ENCODE data around the gene CNTNAP4. TPM values are rescaled to one million over a fixed set of nuclear protein-coding genes. Genes with fewer than 3 reads are reported as not detected.

CNTNAP4 gene
- total and polyA plus RNA-seq, 7 donors: 0.01 to 0.04 (median 0.03) TPM; not detected in 4

- H3K27ac ChIP-seq: no peak overlapping the region
- H3K36me3 ChIP-seq (ENCODE audit: insufficient read depth in 1 of 2, low read depth in 1 of 2): no peaks in the 10 kb centered on the region
- TF ChIP-seq, protein P1, sequence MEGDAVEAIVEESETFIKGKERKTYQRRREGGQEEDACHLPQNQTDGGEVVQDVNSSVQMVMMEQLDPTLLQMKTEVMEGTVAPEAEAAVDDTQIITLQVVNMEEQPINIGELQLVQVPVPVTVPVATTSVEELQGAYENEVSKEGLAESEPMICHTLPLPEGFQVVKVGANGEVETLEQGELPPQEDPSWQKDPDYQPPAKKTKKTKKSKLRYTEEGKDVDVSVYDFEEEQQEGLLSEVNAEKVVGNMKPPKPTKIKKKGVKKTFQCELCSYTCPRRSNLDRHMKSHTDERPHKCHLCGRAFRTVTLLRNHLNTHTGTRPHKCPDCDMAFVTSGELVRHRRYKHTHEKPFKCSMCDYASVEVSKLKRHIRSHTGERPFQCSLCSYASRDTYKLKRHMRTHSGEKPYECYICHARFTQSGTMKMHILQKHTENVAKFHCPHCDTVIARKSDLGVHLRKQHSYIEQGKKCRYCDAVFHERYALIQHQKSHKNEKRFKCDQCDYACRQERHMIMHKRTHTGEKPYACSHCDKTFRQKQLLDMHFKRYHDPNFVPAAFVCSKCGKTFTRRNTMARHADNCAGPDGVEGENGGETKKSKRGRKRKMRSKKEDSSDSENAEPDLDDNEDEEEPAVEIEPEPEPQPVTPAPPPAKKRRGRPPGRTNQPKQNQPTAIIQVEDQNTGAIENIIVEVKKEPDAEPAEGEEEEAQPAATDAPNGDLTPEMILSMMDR (IDR thresholded peaks at IDR 0.05): no peak
- no peaks in the 10 kb centered on the region for H3K4me1 ChIP-seq
- intact Hi-C loops (cut with DNase I): no loop called here
- WGBS, 3 donors: 32 to 46% (median 34%) methylated on average over 2 of the region's 2 CpGs
- no peaks in the 10 kb centered on the region for H3K27me3 ChIP-seq (ENCODE audit: insufficient read depth in 3 of 3, low read length in 2 of 3)
- H3K4me3 ChIP-seq: no peak overlapping the region
- DNase-seq (no peak), ATAC-seq (no peak)
- H3K9me3 ChIP-seq: no peaks in the 10 kb centered on the region
These were observed 110.8 kb downstream of the CNTNAP4 start for GRCh38 chr16:76387994-76388393.

DNA sequence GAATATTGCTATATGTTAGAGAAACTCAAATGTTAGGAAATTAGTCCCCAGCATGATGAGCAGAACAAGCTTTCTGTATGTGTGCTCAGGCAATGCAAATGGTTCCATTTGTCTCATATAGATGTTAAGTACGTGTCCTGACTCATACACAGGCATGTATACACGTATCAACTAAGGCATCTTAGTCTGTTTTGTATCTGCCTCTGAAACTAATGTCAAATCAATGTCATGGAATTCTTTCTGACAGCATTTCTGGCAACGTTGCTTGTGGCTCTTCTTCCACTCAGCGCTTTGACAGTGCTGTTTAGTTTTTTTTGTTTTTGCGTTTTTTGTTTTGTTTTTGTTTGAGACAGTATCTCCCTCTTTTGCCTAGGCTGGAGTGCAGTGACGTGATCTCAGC is 111.9 kb downstream of the CNTNAP4 start:
- H3K4me3 ChIP-seq: no peak overlapping the region
- no peaks in the 10 kb centered on the region for H3K9me3 ChIP-seq
- ATAC-seq (no peak), DNase-seq (no peak)
- WGBS, 3 donors: 74 to 84% (median 77%) methylated on average over 6 of the region's 6 CpGs
- H3K27ac ChIP-seq: no peak overlapping the region
- TF ChIP-seq, protein P1 (IDR thresholded peaks at IDR 0.05): no peak
- no peaks in the 10 kb centered on the region for H3K27me3 ChIP-seq (ENCODE audit: insufficient read depth in 3 of 3, low read length in 2 of 3)
- intact Hi-C loops (cut with DNase I): no loop called here
- no peaks in the 10 kb centered on the region for H3K36me3 ChIP-seq (ENCODE audit: insufficient read depth in 1 of 2, low read depth in 1 of 2)
- no peaks in the 10 kb centered on the region for H3K4me1 ChIP-seq

GRCh38 chr16:76390476-76390875 is 113.3 kb downstream of the CNTNAP4 start:
- TF ChIP-seq, protein P1 (IDR thresholded peaks at IDR 0.05): no peak
- ATAC-seq (no peak), DNase-seq (no peak)
- intact Hi-C loops (cut with DNase I): no loop called here
- no peak overlapping the region for H3K4me3 ChIP-seq
- H3K36me3 ChIP-seq (ENCODE audit: insufficient read depth in 1 of 2, low read depth in 1 of 2): no peaks in the 10 kb centered on the region
- no peaks in the 10 kb centered on the region for H3K27me3 ChIP-seq (ENCODE audit: insufficient read depth in 3 of 3, low read length in 2 of 3)
- no peaks in the 10 kb centered on the region for H3K9me3 ChIP-seq
- no peak overlapping the region for H3K27ac ChIP-seq
- 62 to 77% (median 75%) methylated on average over 1 of the region's 1 CpG for WGBS, 3 donors
- no peaks in the 10 kb centered on the region for H3K4me1 ChIP-seq

GRCh38 chr16:76396977-76397376 is 119.8 kb downstream of the CNTNAP4 start:
- Histone ChIP-seq H3K27me3 (ENCODE audit: insufficient read depth in 3 of 3, low read length in 2 of 3) (no peaks in the 10 kb centered on the region), H3K9me3 (no peaks in the 10 kb centered on the region), H3K36me3 (ENCODE audit: insufficient read depth in 1 of 2, low read depth in 1 of 2) (no peaks in the 10 kb centered on the region), H3K4me3 (no peak overlapping the region), H3K4me1 (no peaks in the 10 kb centered on the region), H3K27ac (no peak overlapping the region)
- WGBS, 3 donors: 37 to 40% (median 39%) methylated on average over 4 of the region's 4 CpGs
- intact Hi-C loops (cut with DNase I): no loop called here
- TF ChIP-seq, protein P1 (IDR thresholded peaks at IDR 0.05): no peak
- DNase-seq: no peak
- no peak for ATAC-seq

DNA sequence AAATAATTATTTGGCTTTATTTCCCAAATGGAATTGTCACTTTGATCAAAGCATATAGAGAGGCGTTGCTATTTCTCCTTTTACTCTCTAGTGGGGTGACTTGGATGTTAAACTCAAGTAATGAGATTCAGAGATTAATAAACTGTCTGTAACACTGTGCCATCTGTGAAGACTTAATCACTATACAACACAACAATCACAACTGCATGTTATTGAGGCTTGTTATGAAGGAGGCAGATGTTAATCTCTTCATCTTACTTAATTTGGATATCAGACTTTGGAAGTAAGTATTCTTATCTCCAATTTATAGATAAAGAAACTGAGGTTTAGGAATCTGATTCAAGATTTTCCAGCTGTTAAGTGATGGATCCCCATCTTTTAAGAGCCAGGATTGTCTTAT is 132.5 kb downstream of the CNTNAP4 start:
- WGBS, 3 donors: 58 to 78% (median 60%) methylated on average over 1 of the region's 1 CpG
- no peak overlapping the region for H3K4me3 ChIP-seq
- DNase-seq: no peak
- no peaks in the 10 kb centered on the region for H3K4me1 ChIP-seq
- no peaks in the 10 kb centered on the region for H3K27me3 ChIP-seq (ENCODE audit: insufficient read depth in 3 of 3, low read length in 2 of 3)
- no peaks in the 10 kb centered on the region for H3K36me3 ChIP-seq (ENCODE audit: insufficient read depth in 1 of 2, low read depth in 1 of 2)
- no peak overlapping the region for H3K27ac ChIP-seq
- ATAC-seq: no peak
- H3K9me3 ChIP-seq: peaks cover 7% of the 10 kb centered on the region
- TF ChIP-seq, protein P1 (IDR thresholded peaks at IDR 0.05): no peak
- intact Hi-C loops (cut with DNase I): no loop called here

Data from psoas muscle (tissue), 8 donors.